Hepatocyte (in vitro differentiated cells): ENCODE results near the gene TBX18.

Experiments used
- CTCF ChIP-seq: fragments of 200-600 bp; sonication (generic); IDR thresholded peaks from 2 replicates; pipeline ENCODE4 v1.5.1; 2016; ENCODE audit warnings: antibody characterized with exemption, mild to moderate bottlenecking; ENCODE audit not compliant: poor library complexity
- EZH2 ChIP-seq: fragments of 200-600 bp; sonication (generic); IDR thresholded peaks from 2 replicates; pipeline ENCODE4 v1.6.1; 2016; ENCODE audit warnings: antibody characterized with exemption, mild to moderate bottlenecking, borderline replicate concordance

GRCh38 chr6:84804720-84805119 is 40.3 kb upstream of the TBX18 start:
- TF ChIP-seq EZH2 = no peak
- TF ChIP-seq CTCF = no peak
